ENCODE results near the gene PAXX. TPM values are rescaled to one million over a fixed set of nuclear protein-coding genes. Genes with fewer than 3 reads are reported as not detected.

Gene PAXX
- total and polyA plus RNA-seq, 2 donors (not counting 1 experiment from before 2014, with no cell fraction given) = 74.8 to 167 TPM

DNA sequence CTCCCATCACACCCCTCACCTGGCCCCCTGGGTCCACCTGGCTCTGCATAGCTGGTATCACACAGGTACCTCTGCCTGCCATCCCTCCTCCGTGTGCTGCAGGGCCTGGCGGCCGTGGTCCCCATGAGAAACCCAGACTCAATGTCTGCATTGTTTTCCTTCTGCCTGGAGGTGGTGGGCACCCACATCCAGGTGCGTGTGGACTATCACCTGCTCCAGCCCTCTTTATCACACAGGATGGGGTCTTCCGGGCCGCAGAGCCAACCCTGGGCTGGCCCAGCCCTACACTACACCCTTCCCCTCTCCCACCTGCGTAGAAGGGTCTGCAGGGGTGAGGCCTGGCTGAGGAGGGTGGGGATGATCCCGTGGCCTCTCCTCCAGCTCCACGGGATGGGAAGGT is 46.7 kb downstream of the PAXX start:
- ChIA-PET POLR2A (interaction anchor here (0.6 kb wide), 1 partner anchor 229 kb away, joined by 11 read pairs; no protein-coding TSS in a partner anchor), CTCF (interaction anchor here (1.3 kb wide), 1 partner anchor 10 kb away, joined by 5 read pairs; no protein-coding TSS in a partner anchor)
- Histone ChIP-seq H3K9ac (ENCODE audit: low read length) (no peak overlapping the region), H3K79me2 (ENCODE audit: control insufficient read depth, insufficient read depth, low read length) (no peaks in the 10 kb centered on the region), H3K27me3 (replicated peaks in 1 of 4; ENCODE audit: control extremely low read depth in 1 of 4, control insufficient read depth in 3 of 4, insufficient read depth in 4 of 4, low read length in 3 of 4) (peaks cover 0 to 25% (median 10%) of the 10 kb centered on the region in 4 experiments), H4K20me1 (ENCODE audit: control insufficient read depth, insufficient read depth, low read length, poor library complexity, severe bottlenecking) (no peaks in the 10 kb centered on the region), H3K4me2 (replicated peaks; ENCODE audit: low read depth, low read length, poor library complexity, severe bottlenecking) (no peak overlapping the region), H3K9me3 (ENCODE audit: control extremely low read depth in 1 of 3, control insufficient read depth in 2 of 3, insufficient read depth in 1 of 3, low read length in 2 of 3) (peaks cover 0 to 15% (median 0%) of the 10 kb centered on the region in 3 donors), H3K36me3 (replicated peaks in 1 of 2; ENCODE audit: control extremely low read depth in 1 of 2, control insufficient read depth in 1 of 2, extremely low read depth in 1 of 2, insufficient read depth in 2 of 2, low read length in 1 of 2) (no peaks in the 10 kb centered on the region), H2AFZ (ENCODE audit: insufficient read depth, low read depth, low read length, poor library complexity, severe bottlenecking) (no peak overlapping the region), H3K27ac (ENCODE audit: low read length in 2 of 2) (no peak overlapping the region), H3K4me3 (ENCODE audit: control extremely low read depth in 1 of 5, extremely low read depth in 1 of 5, insufficient read depth in 1 of 5, low read depth in 2 of 5, low read length in 4 of 5) (no peak overlapping the region), H3K4me1 (ENCODE audit: control insufficient read depth in 2 of 2, insufficient read depth in 2 of 2, low read length in 2 of 2) (peaks cover 15 to 17% of the 10 kb centered on the region in 2 donors)
- Mint-ChIP-seq H3K4me1 (peaks cover 12% of the 10 kb centered on the region), H3K27me3 (peaks cover 5% of the 10 kb centered on the region), H3K4me3 (no peak overlapping the region), H3K9me3 (ENCODE audit: insufficient read depth) (no peaks in the 10 kb centered on the region), H3K27ac (no peak overlapping the region)
- WGBS (ENCODE audit: insufficient coverage) = 94% methylated on average over 4 of the region's 9 CpGs
- ATAC-seq (ENCODE audit: low read depth) = no peak
- no peak for TF ChIP-seq EZH2 (IDR thresholded peaks at IDR 0.05; ENCODE audit: borderline replicate concordance, insufficient read depth, low read depth, low read length, poor library complexity, severe bottlenecking)
- TF ChIP-seq, protein P1, sequence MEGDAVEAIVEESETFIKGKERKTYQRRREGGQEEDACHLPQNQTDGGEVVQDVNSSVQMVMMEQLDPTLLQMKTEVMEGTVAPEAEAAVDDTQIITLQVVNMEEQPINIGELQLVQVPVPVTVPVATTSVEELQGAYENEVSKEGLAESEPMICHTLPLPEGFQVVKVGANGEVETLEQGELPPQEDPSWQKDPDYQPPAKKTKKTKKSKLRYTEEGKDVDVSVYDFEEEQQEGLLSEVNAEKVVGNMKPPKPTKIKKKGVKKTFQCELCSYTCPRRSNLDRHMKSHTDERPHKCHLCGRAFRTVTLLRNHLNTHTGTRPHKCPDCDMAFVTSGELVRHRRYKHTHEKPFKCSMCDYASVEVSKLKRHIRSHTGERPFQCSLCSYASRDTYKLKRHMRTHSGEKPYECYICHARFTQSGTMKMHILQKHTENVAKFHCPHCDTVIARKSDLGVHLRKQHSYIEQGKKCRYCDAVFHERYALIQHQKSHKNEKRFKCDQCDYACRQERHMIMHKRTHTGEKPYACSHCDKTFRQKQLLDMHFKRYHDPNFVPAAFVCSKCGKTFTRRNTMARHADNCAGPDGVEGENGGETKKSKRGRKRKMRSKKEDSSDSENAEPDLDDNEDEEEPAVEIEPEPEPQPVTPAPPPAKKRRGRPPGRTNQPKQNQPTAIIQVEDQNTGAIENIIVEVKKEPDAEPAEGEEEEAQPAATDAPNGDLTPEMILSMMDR (IDR thresholded peaks at IDR 0.05) = no peak
- intact Hi-C loops (cut with micrococcal nuclease) = no loop called here
- DNase-seq = no peak

DNA sequence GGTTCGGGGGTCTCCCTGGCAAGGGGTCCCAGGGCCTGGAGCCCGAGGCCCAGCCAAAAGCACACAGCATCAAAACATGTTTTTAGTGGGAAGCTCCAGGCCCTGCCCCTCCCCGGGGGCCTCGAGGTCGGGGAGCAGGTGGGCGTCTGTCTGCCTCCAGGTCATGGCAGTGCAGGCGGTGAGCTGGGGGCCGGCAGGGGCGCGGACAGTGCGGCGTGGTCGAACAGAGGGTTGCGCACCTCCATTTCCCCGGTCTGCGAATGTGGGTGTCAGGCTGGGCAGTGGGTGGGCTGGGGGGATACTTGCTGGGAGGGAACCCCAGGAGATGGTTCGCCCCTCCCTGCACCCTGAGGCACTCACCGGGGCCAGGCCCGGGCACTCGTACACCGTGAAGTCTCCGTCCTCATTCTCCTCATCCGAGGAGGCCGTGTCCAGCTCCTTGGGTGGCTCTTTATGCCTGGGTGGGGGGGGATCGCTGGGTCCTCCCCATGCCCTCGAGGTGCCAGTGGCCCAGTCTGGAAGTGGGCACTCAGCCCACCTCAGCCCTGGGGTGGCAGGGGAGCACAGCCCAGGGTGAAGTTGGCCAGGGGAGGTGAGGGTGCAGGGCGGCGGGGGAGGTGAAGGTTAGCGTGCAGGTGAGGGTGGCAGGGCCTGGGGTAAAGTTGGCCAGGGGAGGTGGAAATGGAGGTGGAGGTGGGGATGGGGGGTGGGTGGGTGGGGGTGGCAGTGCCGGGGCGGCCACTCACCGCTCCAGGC is 47.6 kb downstream of the PAXX start:
- TF ChIP-seq EZH2 (IDR thresholded peaks at IDR 0.05; ENCODE audit: borderline replicate concordance, insufficient read depth, low read depth, low read length, poor library complexity, severe bottlenecking) = no peak
- TF ChIP-seq, protein P1 (IDR thresholded peaks at IDR 0.05) = no peak
- intact Hi-C loops (cut with micrococcal nuclease) = no loop called here

More for the DNA sequence above, 47.6 kb downstream of the PAXX start:
- CTCF ChIA-PET = interaction anchor here (1.3 kb wide), 1 partner anchor 11 kb away, joined by 5 read pairs; no protein-coding TSS in a partner anchor
- H4K20me1 ChIP-seq (ENCODE audit: control insufficient read depth, insufficient read depth, low read length, poor library complexity, severe bottlenecking) = no peaks in the 10 kb centered on the region
- DNase-seq (no peak), ATAC-seq (ENCODE audit: low read depth) (no peak)
- H3K27ac Mint-ChIP-seq = no peak overlapping the region
- no peak overlapping the region for H3K27ac ChIP-seq (ENCODE audit: low read length in 2 of 2)
- H3K9me3 Mint-ChIP-seq (ENCODE audit: insufficient read depth) = no peaks in the 10 kb centered on the region
- no peaks in the 10 kb centered on the region for H3K79me2 ChIP-seq (ENCODE audit: control insufficient read depth, insufficient read depth, low read length)
- no peak overlapping the region for H3K4me2 ChIP-seq (replicated peaks; ENCODE audit: low read depth, low read length, poor library complexity, severe bottlenecking)
- no peaks in the 10 kb centered on the region for H3K36me3 ChIP-seq (replicated peaks in 1 of 2; ENCODE audit: control extremely low read depth in 1 of 2, control insufficient read depth in 1 of 2, extremely low read depth in 1 of 2, insufficient read depth in 2 of 2, low read length in 1 of 2)
- no peak overlapping the region for H2AFZ ChIP-seq (ENCODE audit: insufficient read depth, low read depth, low read length, poor library complexity, severe bottlenecking)
- no peak overlapping the region for H3K4me3 ChIP-seq (ENCODE audit: control extremely low read depth in 1 of 5, extremely low read depth in 1 of 5, insufficient read depth in 1 of 5, low read depth in 2 of 5, low read length in 4 of 5)
- peaks cover 15 to 19% of the 10 kb centered on the region in 2 donors for H3K4me1 ChIP-seq (ENCODE audit: control insufficient read depth in 2 of 2, insufficient read depth in 2 of 2, low read length in 2 of 2)
- no peak overlapping the region for H3K9ac ChIP-seq (ENCODE audit: low read length)
- no peak overlapping the region for H3K4me3 Mint-ChIP-seq
- H3K27me3 Mint-ChIP-seq = peaks cover 6% of the 10 kb centered on the region
- POLR2A ChIA-PET = interaction anchor here (0.6 kb wide), 1 partner anchor 228 kb away, joined by 11 read pairs; no protein-coding TSS in a partner anchor
- H3K4me1 Mint-ChIP-seq = peaks cover 8% of the 10 kb centered on the region
- WGBS (ENCODE audit: insufficient coverage) = 90% methylated on average over 25 of the region's 32 CpGs
- peaks cover 0 to 33% (median 16%) of the 10 kb centered on the region in 4 experiments for H3K27me3 ChIP-seq (replicated peaks in 1 of 4; ENCODE audit: control extremely low read depth in 1 of 4, control insufficient read depth in 3 of 4, insufficient read depth in 4 of 4, low read length in 3 of 4)
- H3K9me3 ChIP-seq (ENCODE audit: control extremely low read depth in 1 of 3, control insufficient read depth in 2 of 3, insufficient read depth in 1 of 3, low read length in 2 of 3) = peaks cover 0 to 21% (median 0%) of the 10 kb centered on the region in 3 donors
